SK-N-SH treated with all-trans-retinoic acid at 6 μM for 48 hours (cell line): ENCODE data around the gene MORF4L1.
"Not testable (repeated sequence)": the region's sequence is repeated elsewhere in the genome, so short reads cannot be mapped to it uniquely, and the experiment has no call there.

Experiments
- ATAC-seq: fragments of 200-7000 bp; cut with Tn5 transposase; 3 replicates; pipeline ENCODE4 v1.9.1; 2020; ENCODE audit warnings: mild to moderate bottlenecking, moderate library complexity
- ARNTL ChIP-seq: fragments of 450-650 bp; formaldehyde crosslinking; IDR thresholded peaks from 2 replicates; pipeline ENCODE4 v1.5.0; 2020; ENCODE audit warnings: low read depth, mild to moderate bottlenecking, moderate library complexity, borderline replicate concordance
- BACH2 ChIP-seq: fragments of 250-450 bp; sonication (Bioruptor Pico); IDR thresholded peaks from 2 replicates; pipeline ENCODE4 v1.9.0; 2021; ENCODE audit warnings: mild to moderate bottlenecking, borderline replicate concordance
- CSDC2 ChIP-seq: fragments of 250-450 bp; sonication (Bioruptor Pico); IDR thresholded peaks from 2 replicates; pipeline ENCODE4 v1.5.0; 2020; ENCODE audit warnings: mild to moderate bottlenecking, moderate library complexity
- ESRRG ChIP-seq: fragments of 250-450 bp; sonication (Bioruptor Pico); IDR thresholded peaks from 2 replicates; pipeline ENCODE4 v1.6.1; 2021; ENCODE audit warnings: mild to moderate bottlenecking
- GLIS3 ChIP-seq: fragments of 250-450 bp; sonication (Bioruptor Pico); IDR thresholded peaks from 2 replicates; pipeline ENCODE4 v1.5.0; 2020; ENCODE audit warnings: mild to moderate bottlenecking, moderate library complexity
- ISL1 ChIP-seq: fragments of 250-450 bp; sonication (Bioruptor Pico); IDR thresholded peaks from 2 replicates; pipeline ENCODE4 v2.1.2; 2022; ENCODE audit warnings: mild to moderate bottlenecking, moderate library complexity
- OSR1 ChIP-seq: fragments of 250-450 bp; sonication (Bioruptor Pico); IDR thresholded peaks from 2 replicates; pipeline ENCODE4 v1.8.0; 2022; ENCODE audit warnings: moderate library complexity, mild to moderate bottlenecking, inconsistent platforms
- SNAI2 ChIP-seq: fragments of 250-450 bp; sonication (Bioruptor Pico); IDR thresholded peaks from 2 replicates; pipeline ENCODE4 v1.5.0; 2020; ENCODE audit warnings: mild to moderate bottlenecking, moderate library complexity
- TOX ChIP-seq: fragments of 250-450 bp; sonication (Bioruptor Pico); IDR thresholded peaks from 2 replicates; pipeline ENCODE4 v1.8.0; 2021; ENCODE audit warnings: mild to moderate bottlenecking, moderate library complexity, borderline replicate concordance
- ZC3H10 ChIP-seq: fragments of 250-450 bp; sonication (Bioruptor Pico); IDR thresholded peaks from 2 replicates; pipeline ENCODE4 v1.5.1; 2021; ENCODE audit warnings: mild to moderate bottlenecking, moderate library complexity
- ZFP3 ChIP-seq: fragments of 250-450 bp; sonication (Bioruptor Pico); IDR thresholded peaks from 2 replicates; pipeline ENCODE4 v1.5.0; 2020; ENCODE audit warnings: mild to moderate bottlenecking, moderate library complexity
- ZNF565 ChIP-seq: fragments of 450-650 bp; formaldehyde crosslinking; conservative IDR thresholded peaks from 2 replicates; pipeline ENCODE4 v1.5.0; 2020; ENCODE audit warnings: low read depth, mild to moderate bottlenecking, moderate library complexity
- ZNF70 ChIP-seq: fragments of 450-650 bp; formaldehyde crosslinking; IDR thresholded peaks from 2 replicates; pipeline ENCODE4 v1.5.0; 2020; ENCODE audit warnings: mild to moderate bottlenecking, moderate library complexity
- ZNF8 ChIP-seq: fragments of 450-650 bp; formaldehyde crosslinking; IDR thresholded peaks from 2 replicates; pipeline ENCODE4 v1.5.0; 2020; ENCODE audit warnings: mild to moderate bottlenecking, moderate library complexity
- TF ChIP-seq, protein P1 (sequence below): fragments of 250-450 bp; sonication (Bioruptor Pico); IDR thresholded peaks from 2 replicates; pipeline ENCODE4 v1.8.0; 2020; ENCODE audit warnings: mild to moderate bottlenecking, moderate library complexity, borderline replicate concordance
- TF ChIP-seq, protein P2 (sequence below): fragments of 250-450 bp; sonication (Bioruptor Pico); IDR thresholded peaks from 2 replicates; pipeline ENCODE4 v1.8.0; 2021; ENCODE audit warnings: low read depth, mild to moderate bottlenecking, moderate library complexity, borderline replicate concordance
- TF ChIP-seq, protein P3 (sequence below): fragments of 250-450 bp; sonication (Bioruptor Pico); IDR thresholded peaks from 2 replicates; pipeline ENCODE4 v1.5.1; 2020; ENCODE audit warnings: low read depth, mild to moderate bottlenecking, moderate library complexity
- TF ChIP-seq, protein P4 (sequence below): fragments of 250-450 bp; sonication (Bioruptor Pico); IDR thresholded peaks from 2 replicates; pipeline ENCODE4 v1.5.1; 2021; ENCODE audit warnings: mild to moderate bottlenecking, moderate library complexity

Gene MORF4L1

DNA sequence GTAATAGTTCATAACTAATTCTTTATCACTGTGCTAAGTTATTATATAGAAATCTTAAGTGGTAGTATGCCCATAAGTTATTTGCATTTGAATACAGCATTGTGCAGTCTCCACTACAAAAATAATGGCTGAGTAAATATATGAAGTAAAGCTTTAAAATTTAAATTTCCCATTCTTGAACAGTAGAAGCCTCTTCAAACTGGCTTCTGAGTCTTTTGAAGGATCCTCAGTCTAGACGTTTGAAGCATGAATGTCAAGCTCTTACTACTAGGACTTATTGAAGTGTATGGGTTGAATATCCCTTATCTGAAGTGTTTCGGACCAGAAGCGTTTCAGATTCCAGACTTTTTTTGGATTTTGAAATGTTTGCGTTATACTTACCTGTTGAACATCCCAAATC is 16.3 kb downstream of the MORF4L1 start (continued):
- TF ChIP-seq ARNTL = no peak

GRCh38 chr15:78893538-78893937 is 20.8 kb downstream of the MORF4L1 start:
- ATAC-seq = no peak
- no peak for TF ChIP-seq ZFP3
- TF ChIP-seq ZC3H10 (CRISPR knock-in tag) = no peak
- no peak for TF ChIP-seq ZNF70
- no peak for TF ChIP-seq ZNF8

- no peak for ATAC-seq
- no peak for TF ChIP-seq ZNF565 (CRISPR knock-in tag)
- no peak for TF ChIP-seq GLIS3 (CRISPR knock-in tag)
- TF ChIP-seq ARNTL = no peak
- TF ChIP-seq, protein P1, sequence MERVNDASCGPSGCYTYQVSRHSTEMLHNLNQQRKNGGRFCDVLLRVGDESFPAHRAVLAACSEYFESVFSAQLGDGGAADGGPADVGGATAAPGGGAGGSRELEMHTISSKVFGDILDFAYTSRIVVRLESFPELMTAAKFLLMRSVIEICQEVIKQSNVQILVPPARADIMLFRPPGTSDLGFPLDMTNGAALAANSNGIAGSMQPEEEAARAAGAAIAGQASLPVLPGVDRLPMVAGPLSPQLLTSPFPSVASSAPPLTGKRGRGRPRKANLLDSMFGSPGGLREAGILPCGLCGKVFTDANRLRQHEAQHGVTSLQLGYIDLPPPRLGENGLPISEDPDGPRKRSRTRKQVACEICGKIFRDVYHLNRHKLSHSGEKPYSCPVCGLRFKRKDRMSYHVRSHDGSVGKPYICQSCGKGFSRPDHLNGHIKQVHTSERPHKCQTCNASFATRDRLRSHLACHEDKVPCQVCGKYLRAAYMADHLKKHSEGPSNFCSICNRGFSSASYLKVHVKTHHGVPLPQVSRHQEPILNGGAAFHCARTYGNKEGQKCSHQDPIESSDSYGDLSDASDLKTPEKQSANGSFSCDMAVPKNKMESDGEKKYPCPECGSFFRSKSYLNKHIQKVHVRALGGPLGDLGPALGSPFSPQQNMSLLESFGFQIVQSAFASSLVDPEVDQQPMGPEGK (CRISPR knock-in tag) = no peak
- TF ChIP-seq ZNF8 = no peak
Measured at GRCh38 chr15:78895471-78895870, 22.8 kb downstream of the MORF4L1 start.

DNA sequence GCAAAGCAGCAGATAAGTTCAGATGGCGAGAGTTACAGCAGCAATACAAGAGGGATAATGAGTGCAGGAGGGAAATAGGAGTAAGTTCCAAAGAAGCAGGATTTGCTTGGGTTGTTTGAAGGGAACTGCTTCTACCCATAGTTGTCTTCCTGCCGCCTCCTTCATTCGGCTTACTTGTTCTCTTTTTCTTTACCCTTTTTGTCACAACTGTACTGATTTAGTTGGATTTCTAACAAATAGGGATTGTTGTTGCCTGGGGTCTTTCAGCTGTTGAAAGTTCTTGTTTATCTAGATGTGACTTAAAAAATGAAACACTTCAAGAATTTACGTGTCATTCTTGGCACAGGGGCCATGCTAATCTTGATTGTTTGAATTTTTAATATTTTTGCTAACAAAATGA is 25.9 kb downstream of the MORF4L1 start:
- TF ChIP-seq ISL1 (CRISPR knock-in tag) = no peak
- no peak for TF ChIP-seq GLIS3 (CRISPR knock-in tag)
- TF ChIP-seq TOX (CRISPR knock-in tag) = no peak
- TF ChIP-seq, protein P2, sequence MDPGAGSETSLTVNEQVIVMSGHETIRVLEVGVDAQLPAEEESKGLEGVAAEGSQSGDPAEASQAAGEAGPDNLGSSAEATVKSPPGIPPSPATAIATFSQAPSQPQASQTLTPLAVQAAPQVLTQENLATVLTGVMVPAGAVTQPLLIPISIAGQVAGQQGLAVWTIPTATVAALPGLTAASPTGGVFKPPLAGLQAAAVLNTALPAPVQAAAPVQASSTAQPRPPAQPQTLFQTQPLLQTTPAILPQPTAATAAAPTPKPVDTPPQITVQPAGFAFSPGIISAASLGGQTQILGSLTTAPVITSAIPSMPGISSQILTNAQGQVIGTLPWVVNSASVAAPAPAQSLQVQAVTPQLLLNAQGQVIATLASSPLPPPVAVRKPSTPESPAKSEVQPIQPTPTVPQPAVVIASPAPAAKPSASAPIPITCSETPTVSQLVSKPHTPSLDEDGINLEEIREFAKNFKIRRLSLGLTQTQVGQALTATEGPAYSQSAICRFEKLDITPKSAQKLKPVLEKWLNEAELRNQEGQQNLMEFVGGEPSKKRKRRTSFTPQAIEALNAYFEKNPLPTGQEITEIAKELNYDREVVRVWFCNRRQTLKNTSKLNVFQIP = no peak
- TF ChIP-seq, protein P3, sequence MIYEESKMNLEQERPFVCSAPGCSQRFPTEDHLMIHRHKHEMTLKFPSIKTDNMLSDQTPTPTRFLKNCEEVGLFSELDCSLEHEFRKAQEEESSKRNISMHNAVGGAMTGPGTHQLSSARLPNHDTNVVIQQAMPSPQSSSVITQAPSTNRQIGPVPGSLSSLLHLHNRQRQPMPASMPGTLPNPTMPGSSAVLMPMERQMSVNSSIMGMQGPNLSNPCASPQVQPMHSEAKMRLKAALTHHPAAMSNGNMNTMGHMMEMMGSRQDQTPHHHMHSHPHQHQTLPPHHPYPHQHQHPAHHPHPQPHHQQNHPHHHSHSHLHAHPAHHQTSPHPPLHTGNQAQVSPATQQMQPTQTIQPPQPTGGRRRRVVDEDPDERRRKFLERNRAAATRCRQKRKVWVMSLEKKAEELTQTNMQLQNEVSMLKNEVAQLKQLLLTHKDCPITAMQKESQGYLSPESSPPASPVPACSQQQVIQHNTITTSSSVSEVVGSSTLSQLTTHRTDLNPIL = no peak
- TF ChIP-seq BACH2 (CRISPR knock-in tag) = no peak
- TF ChIP-seq, protein P4, sequence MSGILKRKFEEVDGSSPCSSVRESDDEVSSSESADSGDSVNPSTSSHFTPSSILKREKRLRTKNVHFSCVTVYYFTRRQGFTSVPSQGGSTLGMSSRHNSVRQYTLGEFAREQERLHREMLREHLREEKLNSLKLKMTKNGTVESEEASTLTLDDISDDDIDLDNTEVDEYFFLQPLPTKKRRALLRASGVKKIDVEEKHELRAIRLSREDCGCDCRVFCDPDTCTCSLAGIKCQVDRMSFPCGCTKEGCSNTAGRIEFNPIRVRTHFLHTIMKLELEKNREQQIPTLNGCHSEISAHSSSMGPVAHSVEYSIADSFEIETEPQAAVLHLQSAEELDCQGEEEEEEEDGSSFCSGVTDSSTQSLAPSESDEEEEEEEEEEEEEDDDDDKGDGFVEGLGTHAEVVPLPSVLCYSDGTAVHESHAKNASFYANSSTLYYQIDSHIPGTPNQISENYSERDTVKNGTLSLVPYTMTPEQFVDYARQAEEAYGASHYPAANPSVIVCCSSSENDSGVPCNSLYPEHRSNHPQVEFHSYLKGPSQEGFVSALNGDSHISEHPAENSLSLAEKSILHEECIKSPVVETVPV (CRISPR knock-in tag) = no peak
- TF ChIP-seq ZC3H10 (CRISPR knock-in tag) = no peak
- TF ChIP-seq OSR1 (CRISPR knock-in tag) = no peak
- TF ChIP-seq, protein P1 (CRISPR knock-in tag) = no peak
- TF ChIP-seq SNAI2 (CRISPR knock-in tag) = no peak
- TF ChIP-seq ZNF70 = no peak
- no peak for TF ChIP-seq ZFP3
- TF ChIP-seq CSDC2 (CRISPR knock-in tag) = no peak
- no peak for TF ChIP-seq ESRRG (CRISPR knock-in tag)
- TF ChIP-seq ZNF565 (CRISPR knock-in tag) = no peak
- TF ChIP-seq ZNF8 = no peak
- no peak for ATAC-seq

- ATAC-seq = not testable (repeated sequence)
Measured at GRCh38 chr15:78900819-78901533, 28.3 kb downstream of the MORF4L1 start.

- ATAC-seq = not testable (repeated sequence)
Measured at GRCh38 chr15:78902281-78903032, 29.8 kb downstream of the MORF4L1 start.
